HG03469 (cell line): ENCODE results near the gene METTL13.

ENCODE experiments used
- ATAC-seq: cut with Tn5 transposase; IDR thresholded peaks from one replicate; pipeline ENCODE4 v1.9.1; 2021; ENCODE audit warnings: mild to moderate bottlenecking, moderate library complexity, moderate number of reproducible peaks; ENCODE audit not compliant: unreplicated experiment

METTL13 gene

DNA sequence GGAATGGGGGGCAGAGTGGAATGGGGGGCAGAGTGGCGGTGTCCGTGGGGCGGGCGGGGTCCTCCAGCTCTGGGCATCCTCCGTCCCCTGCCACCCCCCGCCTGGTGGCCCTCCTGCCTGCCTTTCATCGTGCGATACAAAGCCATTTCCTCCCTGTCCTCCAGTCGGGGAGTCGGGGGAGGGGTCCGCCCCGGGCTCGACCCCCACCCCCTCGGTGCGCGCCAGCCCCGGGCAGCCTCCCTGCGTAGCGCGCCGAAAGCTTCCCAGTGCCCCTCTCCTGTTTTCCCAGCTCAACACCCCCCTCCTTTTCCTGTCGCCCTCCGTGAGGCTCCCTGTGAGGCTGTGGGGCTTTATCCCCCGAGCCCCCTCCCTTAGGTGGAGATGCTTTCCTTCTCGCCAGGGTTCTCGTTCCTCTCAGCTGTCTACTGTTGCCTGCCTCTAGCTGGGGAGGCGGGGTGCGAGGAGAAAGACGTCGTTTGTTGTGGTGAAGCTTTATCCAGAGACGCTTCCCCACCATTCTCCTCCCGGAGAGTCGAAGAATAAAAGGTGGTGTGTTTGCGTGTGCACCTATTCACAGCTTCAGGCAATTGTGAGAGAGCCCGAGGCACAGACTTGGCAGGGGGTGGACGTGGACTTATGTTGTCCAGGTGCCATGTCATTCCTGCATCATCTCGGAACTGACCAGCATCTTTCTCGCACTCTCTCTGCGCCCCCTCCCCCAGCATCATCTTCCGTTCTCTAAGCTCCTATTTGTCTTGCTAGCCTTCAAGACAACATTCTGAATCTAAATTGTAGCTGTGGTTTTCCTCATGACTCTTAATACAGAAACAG lies 60.7 kb downstream of the METTL13 start:
- no peak for ATAC-seq

DNA sequence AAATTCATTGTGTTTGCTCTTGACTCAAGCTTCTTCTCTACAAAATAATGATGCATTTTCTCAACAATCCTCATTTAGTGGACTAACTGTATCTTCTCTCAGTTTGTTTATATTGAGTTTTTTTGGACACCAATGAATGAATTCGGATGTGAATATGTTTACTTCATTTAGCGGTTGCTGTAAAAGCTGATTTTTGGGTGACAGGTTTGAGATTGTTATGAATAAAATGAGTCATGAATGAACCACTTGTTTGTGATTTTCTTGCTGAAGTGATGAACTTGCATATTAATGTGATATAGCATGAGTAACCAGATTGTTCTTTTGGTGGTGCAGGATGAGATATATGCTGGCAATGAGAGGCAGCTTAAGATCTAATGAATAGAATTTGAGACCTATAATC lies 62.9 kb downstream of the METTL13 start:
- ATAC-seq, result no peak

DNA sequence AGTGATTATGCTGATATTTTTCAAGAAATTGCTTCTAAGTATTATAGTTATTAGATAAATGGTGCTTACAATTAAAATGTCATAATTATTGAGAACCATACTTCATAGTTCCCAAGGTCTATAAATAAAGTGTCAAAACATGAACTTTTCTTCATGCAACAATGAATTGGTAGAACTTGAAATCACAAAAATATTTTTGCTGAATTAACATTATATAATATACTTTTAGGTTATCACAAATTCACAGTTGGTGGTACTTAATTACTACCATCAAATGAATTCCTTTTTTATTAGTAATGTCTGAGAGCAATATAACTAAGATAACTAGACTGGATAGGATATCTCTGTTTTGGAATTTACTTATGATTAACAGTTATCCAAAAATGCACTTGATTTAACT lies 64.5 kb downstream of the METTL13 start:
- no peak for ATAC-seq
